ENCODE measurements around the gene AUTS2.

AUTS2 gene

GRCh38 chr7:70029993-70030392 is 431.7 kb downstream of the AUTS2 start:
- Histone ChIP-seq H3K4me3 (ENCODE audit: severe bottlenecking) (no peak overlapping the region), H3K4me1 (ENCODE audit: insufficient read depth, poor library complexity, severe bottlenecking) (no peaks in the 10 kb centered on the region), H3K27ac (ENCODE audit: poor library complexity, severe bottlenecking) (no peak overlapping the region), H3K9me3 (ENCODE audit: severe bottlenecking) (no peaks in the 10 kb centered on the region), H3K36me3 (ENCODE audit: low read depth) (no peaks in the 10 kb centered on the region), H3K27me3 (ENCODE audit: insufficient read depth, poor library complexity, severe bottlenecking) (no peaks in the 10 kb centered on the region)
- no peak for DNase-seq (ENCODE audit: low spot score)
- no peak for ATAC-seq (ENCODE audit: low read depth)
- no peak for TF ChIP-seq CTCF (IDR thresholded peaks at IDR 0.05; ENCODE audit: poor library complexity, severe bottlenecking)

DNA sequence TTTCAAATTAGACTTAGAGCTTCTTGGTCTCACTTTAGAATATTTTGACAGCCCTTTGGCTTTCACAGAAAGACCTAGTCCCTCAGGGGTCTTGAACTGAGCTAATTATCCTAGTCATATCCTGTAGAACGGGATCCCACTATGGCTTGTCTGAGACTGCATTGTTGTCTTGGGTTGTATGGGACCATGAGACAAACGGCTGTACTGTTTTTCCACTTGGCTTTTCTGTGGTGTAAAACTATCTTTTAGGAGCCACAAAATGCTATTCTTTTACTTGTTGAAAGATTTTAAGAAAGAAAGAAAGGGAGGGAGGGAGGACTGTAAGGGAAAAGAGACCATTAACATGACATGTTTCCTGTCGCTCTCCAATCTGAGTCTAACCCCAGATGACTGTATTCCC is 432.5 kb downstream of the AUTS2 start:
- H3K4me1 ChIP-seq (ENCODE audit: insufficient read depth, poor library complexity, severe bottlenecking) = no peaks in the 10 kb centered on the region
- ATAC-seq (ENCODE audit: low read depth) (no peak), DNase-seq (ENCODE audit: low spot score) (no peak)
- H3K27me3 ChIP-seq (ENCODE audit: insufficient read depth, poor library complexity, severe bottlenecking) = no peaks in the 10 kb centered on the region
- H3K27ac ChIP-seq (ENCODE audit: poor library complexity, severe bottlenecking) = no peak overlapping the region
- TF ChIP-seq CTCF (IDR thresholded peaks at IDR 0.05; ENCODE audit: poor library complexity, severe bottlenecking) = no peak
- no peak overlapping the region for H3K4me3 ChIP-seq (ENCODE audit: severe bottlenecking)
- no peaks in the 10 kb centered on the region for H3K9me3 ChIP-seq (ENCODE audit: severe bottlenecking)
- no peaks in the 10 kb centered on the region for H3K36me3 ChIP-seq (ENCODE audit: low read depth)

DNA sequence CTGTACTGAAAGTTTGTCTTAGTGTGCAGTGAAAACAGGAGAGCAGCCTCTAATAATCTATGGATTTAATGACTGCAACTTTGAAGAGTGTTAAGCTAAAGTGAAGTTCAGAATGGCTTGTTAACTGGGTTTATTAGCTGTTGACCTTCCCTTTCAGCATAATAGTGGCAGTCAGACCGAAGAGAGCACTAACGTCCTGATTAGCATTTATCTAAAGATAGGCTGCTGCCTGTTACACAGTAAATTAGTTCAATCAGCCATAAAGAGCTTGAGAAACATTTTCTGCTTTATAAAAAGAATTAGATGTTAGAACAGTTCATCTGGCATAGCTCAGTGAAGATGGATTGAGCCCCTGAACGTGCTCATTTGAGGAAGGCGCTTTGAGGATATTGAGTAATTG is 433.0 kb downstream of the AUTS2 start:
- ATAC-seq (ENCODE audit: low read depth) (no peak), DNase-seq (ENCODE audit: low spot score) (no peak)
- no peaks in the 10 kb centered on the region for H3K4me1 ChIP-seq (ENCODE audit: insufficient read depth, poor library complexity, severe bottlenecking)
- H3K27ac ChIP-seq (ENCODE audit: poor library complexity, severe bottlenecking) = no peak overlapping the region
- no peaks in the 10 kb centered on the region for H3K27me3 ChIP-seq (ENCODE audit: insufficient read depth, poor library complexity, severe bottlenecking)
- H3K36me3 ChIP-seq (ENCODE audit: low read depth) = no peaks in the 10 kb centered on the region
- H3K4me3 ChIP-seq (ENCODE audit: severe bottlenecking) = no peak overlapping the region
- no peaks in the 10 kb centered on the region for H3K9me3 ChIP-seq (ENCODE audit: severe bottlenecking)
- TF ChIP-seq CTCF (IDR thresholded peaks at IDR 0.05; ENCODE audit: poor library complexity, severe bottlenecking) = no peak

GRCh38 chr7:70032649-70033048 is 434.4 kb downstream of the AUTS2 start:
- Histone ChIP-seq H3K27me3 (ENCODE audit: insufficient read depth, poor library complexity, severe bottlenecking) (no peaks in the 10 kb centered on the region), H3K4me3 (ENCODE audit: severe bottlenecking) (no peak overlapping the region), H3K27ac (ENCODE audit: poor library complexity, severe bottlenecking) (no peak overlapping the region), H3K36me3 (ENCODE audit: low read depth) (no peaks in the 10 kb centered on the region), H3K9me3 (ENCODE audit: severe bottlenecking) (no peaks in the 10 kb centered on the region), H3K4me1 (ENCODE audit: insufficient read depth, poor library complexity, severe bottlenecking) (no peaks in the 10 kb centered on the region)
- ATAC-seq (ENCODE audit: low read depth) (no peak), DNase-seq (ENCODE audit: low spot score) (no peak)
- no peak for TF ChIP-seq CTCF (IDR thresholded peaks at IDR 0.05; ENCODE audit: poor library complexity, severe bottlenecking)

- H3K9me3 ChIP-seq (ENCODE audit: severe bottlenecking) = no peaks in the 10 kb centered on the region
- H3K4me3 ChIP-seq (ENCODE audit: severe bottlenecking) = no peak overlapping the region
- no peaks in the 10 kb centered on the region for H3K4me1 ChIP-seq (ENCODE audit: insufficient read depth, poor library complexity, severe bottlenecking)
- H3K27me3 ChIP-seq (ENCODE audit: insufficient read depth, poor library complexity, severe bottlenecking) = no peaks in the 10 kb centered on the region
- DNase-seq (ENCODE audit: low spot score) = no peak
- H3K36me3 ChIP-seq (ENCODE audit: low read depth) = no peaks in the 10 kb centered on the region
- TF ChIP-seq CTCF (IDR thresholded peaks at IDR 0.05; ENCODE audit: poor library complexity, severe bottlenecking) = no peak
- no peak for ATAC-seq (ENCODE audit: low read depth)
- no peak overlapping the region for H3K27ac ChIP-seq (ENCODE audit: poor library complexity, severe bottlenecking)
These were observed 435.0 kb downstream of the AUTS2 start for GRCh38 chr7:70033226-70033625.
